ENCODE measurements around the gene LTB.
A peak's percentile ranks its signal among the peaks of the same experiment; 100 is the strongest.

Gene LTB

GRCh38 chr6:31621991-31622390, 39.8 kb upstream of the LTB start (continued):
- TF ChIP-seq ZNF48 (tag by site-specific recombination; IDR thresholded peaks at IDR 0.05) (no peak), ZNF76 (tag by site-specific recombination; IDR thresholded peaks at IDR 0.05; ENCODE audit: borderline replicate concordance, low read depth) (peak; percentile 77), SP7 (tag by site-specific recombination; IDR thresholded peaks at IDR 0.05) (no peak), ZNF747 (tag by site-specific recombination; IDR thresholded peaks at IDR 0.05) (no peak), PRDM2 (tag by site-specific recombination; IDR thresholded peaks at IDR 0.05; ENCODE audit: borderline replicate concordance) (no peak)

GRCh38 chr6:31621320-31621939, 39.2 kb upstream of the LTB start:
- POLR2A ChIA-PET = interaction anchor here (0.6 to 9.7 kb wide), 17 partner anchors 15 to 1349 kb away, joined by 3 to 123 read pairs (median 4); partner anchors contain the start of genes ABHD16A, ATP6V1G2, BAG6 and C6orf47
- CTCF ChIA-PET = interaction anchor here (0.7 to 0.9 kb wide), 3 partner anchors 15 to 41 kb away, joined by 3 to 5 read pairs (median 3); no protein-coding TSS in a partner anchor
- Histone ChIP-seq H3K36me3 (ENCODE audit: control insufficient read depth in 2 of 2, insufficient read depth in 1 of 2, low read length in 2 of 2) (peaks cover 33 to 53% of the 10 kb centered on the region in 2 experiments), H3K4me3 (ENCODE audit: low read depth, low read length) (peak overlapping the region; percentile 97), H3K9me3 (ENCODE audit: control insufficient read depth, insufficient read depth, low read depth, low read length) (no peaks in the 10 kb centered on the region), H3K27ac (ENCODE audit: extremely low read depth, low read depth, low read length) (peak overlapping the region; percentile 99), H3K4me1 (ENCODE audit: control insufficient read depth, insufficient read depth, low read length) (peaks cover 7% of the 10 kb centered on the region; the same call in 1 of the 2 replicates)
- TF ChIP-seq ZNF18 (tag by site-specific recombination; IDR thresholded peaks at IDR 0.05) (0 out of 2 replicates have a peak, but pooled peaks have one; percentile 4), ZBTB17 (tag by site-specific recombination; IDR thresholded peaks at IDR 0.05) (peak; percentile 37; the same call in 1 of the 2 replicates), GLIS2 (tag by site-specific recombination; IDR thresholded peaks at IDR 0.05) (0 out of 2 replicates have a peak, but pooled peaks have one; percentile 57), WT1 (tag by site-specific recombination; IDR thresholded peaks at IDR 0.05) (peak; percentile 1; the same call in 1 of the 2 replicates), ZSCAN5A (tag by site-specific recombination; IDR thresholded peaks at IDR 0.05) (no peak), ZNF292 (tag by site-specific recombination; IDR thresholded peaks at IDR 0.05; ENCODE audit: borderline replicate concordance, low read depth) (peak; percentile 35; the same call in 1 of the 2 replicates), ZNF335 (tag by site-specific recombination; conservative IDR thresholded peaks at IDR 0.05) (peak; percentile 35; the same call in 1 of the 2 replicates), ZBTB10 (tag by site-specific recombination; IDR thresholded peaks at IDR 0.05) (0 out of 2 replicates have a peak, but pooled peaks have one; percentile 28), ZNF571 (tag by site-specific recombination; IDR thresholded peaks at IDR 0.05) (no peak)

Measured in HEK293 (cell line).